Vagina (tissue), 2 donors: ENCODE data around the gene KIAA0408.

Experiments
- POLR2AphosphoS5 ChIP-seq, 2 donors: sonication (generic); formaldehyde crosslinking; IDR thresholded peaks; one replicate each; pipeline ENCODE4 v1.9.0; 2017; ENCODE audit warnings: antibody characterized with exemption in 2 of 2, mild to moderate bottlenecking in 2 of 2, low read depth in 1 of 2; ENCODE audit not compliant: insufficient read depth in 1 of 2
- TF ChIP-seq, protein P1 (sequence below), 3 experiments: fragments of 450-650 bp in 2 of 3; fragments of 200-600 bp in 1 of 3; sonication (generic) in 1 of 3; IDR thresholded peaks; one replicate each; pipeline ENCODE4 v1.5.1; 2017 to 2019; ENCODE audit warnings: antibody characterized with exemption in 3 of 3, mild to moderate bottlenecking in 2 of 3, moderate library complexity in 2 of 3

DNA sequence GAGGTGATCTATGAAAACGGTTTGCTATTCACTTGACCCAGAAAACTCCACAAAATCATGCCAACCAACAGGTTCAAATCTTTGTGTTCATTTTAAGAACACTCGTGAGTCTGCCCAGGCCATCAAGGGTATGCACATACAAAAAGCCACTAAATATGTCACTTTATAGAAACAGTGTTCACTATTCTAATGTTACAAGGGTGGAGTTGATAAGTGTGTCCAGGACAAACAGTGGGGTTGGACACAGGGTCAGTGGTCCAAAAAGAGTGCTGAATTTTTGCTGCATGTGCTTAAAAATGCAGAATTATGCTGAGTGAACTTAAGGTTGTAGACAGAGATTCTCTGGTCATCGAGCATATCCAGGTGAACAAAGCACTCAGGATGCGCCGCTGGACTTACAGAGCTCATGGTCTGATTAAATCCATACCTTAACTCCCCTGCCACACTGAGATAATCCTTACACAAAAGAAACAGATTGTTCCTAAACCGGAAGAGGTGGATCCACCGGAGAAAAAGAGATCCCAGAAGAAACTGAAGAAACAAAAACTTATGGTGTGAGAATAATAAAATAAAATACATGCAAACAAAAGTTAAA is 23.5 kb downstream of the KIAA0408 start:
- TF ChIP-seq, protein P1, sequence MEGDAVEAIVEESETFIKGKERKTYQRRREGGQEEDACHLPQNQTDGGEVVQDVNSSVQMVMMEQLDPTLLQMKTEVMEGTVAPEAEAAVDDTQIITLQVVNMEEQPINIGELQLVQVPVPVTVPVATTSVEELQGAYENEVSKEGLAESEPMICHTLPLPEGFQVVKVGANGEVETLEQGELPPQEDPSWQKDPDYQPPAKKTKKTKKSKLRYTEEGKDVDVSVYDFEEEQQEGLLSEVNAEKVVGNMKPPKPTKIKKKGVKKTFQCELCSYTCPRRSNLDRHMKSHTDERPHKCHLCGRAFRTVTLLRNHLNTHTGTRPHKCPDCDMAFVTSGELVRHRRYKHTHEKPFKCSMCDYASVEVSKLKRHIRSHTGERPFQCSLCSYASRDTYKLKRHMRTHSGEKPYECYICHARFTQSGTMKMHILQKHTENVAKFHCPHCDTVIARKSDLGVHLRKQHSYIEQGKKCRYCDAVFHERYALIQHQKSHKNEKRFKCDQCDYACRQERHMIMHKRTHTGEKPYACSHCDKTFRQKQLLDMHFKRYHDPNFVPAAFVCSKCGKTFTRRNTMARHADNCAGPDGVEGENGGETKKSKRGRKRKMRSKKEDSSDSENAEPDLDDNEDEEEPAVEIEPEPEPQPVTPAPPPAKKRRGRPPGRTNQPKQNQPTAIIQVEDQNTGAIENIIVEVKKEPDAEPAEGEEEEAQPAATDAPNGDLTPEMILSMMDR (IDR thresholded peaks at IDR 0.05) = no peak
- TF ChIP-seq POLR2AphosphoS5 (IDR thresholded peaks at IDR 0.05; ENCODE audit: insufficient read depth in 1 of 2, low read depth in 1 of 2) = no peak
